DND-41 (cell line): ENCODE results near the gene ZNF32.

Experiments
- ATAC-seq: fragments of 200-7000 bp; cut with Tn5 transposase; 3 replicates; pipeline ENCODE4 v1.9.1; 2021; ENCODE audit warnings: low read depth; ENCODE audit not compliant: insufficient read depth
- DNase-seq: peaks from one replicate; pipeline ENCODE4 v3.0.0-alpha.2; 2020
- H2AFZ ChIP-seq: 2 replicates; pipeline ENCODE4 v1.6.0; 2012; ENCODE audit warnings: low read depth, low read length
- H3K27ac ChIP-seq: 2 replicates; pipeline ENCODE4 v1.5.1; 2012; ENCODE audit warnings: low read length, inconsistent platforms
- H3K27me3 ChIP-seq: fragments of 200-600 bp; sonication (generic); 2 replicates; pipeline ENCODE4 v1.6.0; 2012; ENCODE audit warnings: low read length, mild to moderate bottlenecking, inconsistent platforms; ENCODE audit not compliant: insufficient read depth, poor library complexity
- H3K36me3 ChIP-seq: 2 replicates; pipeline ENCODE4 v1.5.1; 2012; ENCODE audit warnings: low read length, inconsistent platforms; ENCODE audit not compliant: insufficient read depth
- H3K4me1 ChIP-seq: 2 replicates; pipeline ENCODE4 v1.5.1; 2012; ENCODE audit warnings: mild to moderate bottlenecking, low read length; ENCODE audit not compliant: insufficient read depth
- H3K4me2 ChIP-seq: 2 replicates; pipeline ENCODE4 v1.6.0; 2012; ENCODE audit warnings: mild to moderate bottlenecking, moderate library complexity, low read length, inconsistent platforms; ENCODE audit not compliant: insufficient read depth
- H3K4me3 ChIP-seq, 2 experiments: fragments of 200-600 bp in 1 of 2; shearing (Covaris generic) in 1 of 2; 2 replicates each; pipeline ENCODE4 v1.5.1; 2012 to 2016; ENCODE audit warnings: inconsistent platforms in 2 of 2, low read length in 2 of 2, mild to moderate bottlenecking in 2 of 2, low read depth in 1 of 2, moderate library complexity in 1 of 2
- H3K79me2 ChIP-seq: 2 replicates; pipeline ENCODE4 v1.6.0; 2012; ENCODE audit warnings: low read length, inconsistent platforms; ENCODE audit not compliant: insufficient read depth
- H3K9ac ChIP-seq: 2 replicates; pipeline ENCODE4 v1.6.0; 2012; ENCODE audit warnings: low read depth, mild to moderate bottlenecking, inconsistent platforms, low read length, moderate library complexity
- H3K9me3 ChIP-seq: 2 replicates; pipeline ENCODE4 v1.5.1; 2012; ENCODE audit warnings: low read length, moderate library complexity, mild to moderate bottlenecking, inconsistent platforms; ENCODE audit not compliant: insufficient read depth, severe bottlenecking
- H4K20me1 ChIP-seq: 2 replicates; pipeline ENCODE4 v1.6.0; 2012; ENCODE audit warnings: low read length; ENCODE audit not compliant: insufficient read depth
- EZH2 ChIP-seq: IDR thresholded peaks from 3 replicates; pipeline ENCODE4 v1.6.1; 2012; ENCODE audit warnings: borderline replicate concordance, low read depth, mild to moderate bottlenecking, moderate library complexity, low read length, inconsistent platforms; ENCODE audit not compliant: severe bottlenecking
- TF ChIP-seq, protein P1 (sequence below): IDR thresholded peaks from 2 replicates; pipeline ENCODE4 v1.5.1; 2012; ENCODE audit warnings: borderline replicate concordance, low read length, moderate library complexity, mild to moderate bottlenecking; ENCODE audit not compliant: poor library complexity, severe bottlenecking; ENCODE audit errors: extremely low read depth

ZNF32 gene

DNA sequence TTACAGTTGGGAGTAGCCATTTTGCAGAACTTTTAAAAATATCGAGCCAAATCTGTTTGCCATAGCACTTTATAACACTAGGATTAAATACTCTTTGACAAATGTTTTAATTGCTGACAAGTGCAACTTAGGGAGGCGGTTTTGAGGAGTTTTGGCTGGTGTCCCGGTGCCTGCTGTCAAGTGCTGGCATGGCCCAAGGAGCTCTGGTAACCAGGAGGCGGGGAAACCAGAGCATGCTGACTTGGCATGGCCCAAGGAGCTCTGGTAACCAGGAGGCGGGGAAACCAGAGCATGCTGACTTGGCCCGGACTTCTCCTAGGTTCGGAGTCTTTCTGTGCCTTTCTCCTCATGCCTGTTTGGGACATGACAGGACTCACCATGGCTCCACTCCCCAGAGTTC, 30.8 kb upstream of the ZNF32 start:
- Histone ChIP-seq H3K36me3 (no peaks in the 10 kb centered on the region), H3K9ac (no peak overlapping the region), H3K27ac (no peak overlapping the region), H3K9me3 (no peaks in the 10 kb centered on the region), H4K20me1 (no peaks in the 10 kb centered on the region), H3K79me2 (no peaks in the 10 kb centered on the region), H3K4me3 (no peak overlapping the region), H3K4me1 (no peaks in the 10 kb centered on the region), H3K27me3 (peaks cover 8% of the 10 kb centered on the region), H2AFZ (no peak overlapping the region), H3K4me2 (no peak overlapping the region)
- TF ChIP-seq, protein P1, sequence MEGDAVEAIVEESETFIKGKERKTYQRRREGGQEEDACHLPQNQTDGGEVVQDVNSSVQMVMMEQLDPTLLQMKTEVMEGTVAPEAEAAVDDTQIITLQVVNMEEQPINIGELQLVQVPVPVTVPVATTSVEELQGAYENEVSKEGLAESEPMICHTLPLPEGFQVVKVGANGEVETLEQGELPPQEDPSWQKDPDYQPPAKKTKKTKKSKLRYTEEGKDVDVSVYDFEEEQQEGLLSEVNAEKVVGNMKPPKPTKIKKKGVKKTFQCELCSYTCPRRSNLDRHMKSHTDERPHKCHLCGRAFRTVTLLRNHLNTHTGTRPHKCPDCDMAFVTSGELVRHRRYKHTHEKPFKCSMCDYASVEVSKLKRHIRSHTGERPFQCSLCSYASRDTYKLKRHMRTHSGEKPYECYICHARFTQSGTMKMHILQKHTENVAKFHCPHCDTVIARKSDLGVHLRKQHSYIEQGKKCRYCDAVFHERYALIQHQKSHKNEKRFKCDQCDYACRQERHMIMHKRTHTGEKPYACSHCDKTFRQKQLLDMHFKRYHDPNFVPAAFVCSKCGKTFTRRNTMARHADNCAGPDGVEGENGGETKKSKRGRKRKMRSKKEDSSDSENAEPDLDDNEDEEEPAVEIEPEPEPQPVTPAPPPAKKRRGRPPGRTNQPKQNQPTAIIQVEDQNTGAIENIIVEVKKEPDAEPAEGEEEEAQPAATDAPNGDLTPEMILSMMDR, result no peak
- no peak for TF ChIP-seq EZH2
- DNase-seq (no peak), ATAC-seq (no peak)

DNA sequence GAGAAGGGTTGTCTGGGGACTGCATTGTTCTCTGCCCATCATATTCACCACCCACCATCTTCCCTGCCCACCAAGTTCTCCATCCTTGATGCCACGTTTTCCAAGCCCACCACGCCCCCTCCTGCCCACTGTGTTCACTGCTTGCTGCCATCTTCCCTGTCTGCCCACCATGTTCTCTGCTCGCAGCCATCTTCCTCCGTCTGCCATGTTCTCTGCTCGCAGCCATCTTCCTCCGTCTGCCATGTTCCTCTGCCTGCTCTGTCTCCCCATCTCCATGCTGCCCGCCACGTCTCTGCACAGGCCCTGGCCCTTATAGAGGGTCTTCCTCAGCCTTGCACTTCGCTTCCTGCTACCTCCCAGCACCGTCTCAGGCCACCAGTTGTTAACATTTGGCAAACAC, 30.0 kb upstream of the ZNF32 start:
- H3K9ac ChIP-seq, result no peak overlapping the region
- DNase-seq (no peak), ATAC-seq (no peak)
- no peak overlapping the region for H3K27ac ChIP-seq
- H3K79me2 ChIP-seq, result no peaks in the 10 kb centered on the region
- no peak for TF ChIP-seq EZH2
- TF ChIP-seq, protein P1, result no peak
- peaks cover 8% of the 10 kb centered on the region for H3K27me3 ChIP-seq
- no peaks in the 10 kb centered on the region for H3K9me3 ChIP-seq
- no peak overlapping the region for H3K4me3 ChIP-seq
- no peaks in the 10 kb centered on the region for H4K20me1 ChIP-seq
- no peaks in the 10 kb centered on the region for H3K36me3 ChIP-seq
- no peak overlapping the region for H3K4me2 ChIP-seq
- no peaks in the 10 kb centered on the region for H3K4me1 ChIP-seq
- no peak overlapping the region for H2AFZ ChIP-seq

DNA sequence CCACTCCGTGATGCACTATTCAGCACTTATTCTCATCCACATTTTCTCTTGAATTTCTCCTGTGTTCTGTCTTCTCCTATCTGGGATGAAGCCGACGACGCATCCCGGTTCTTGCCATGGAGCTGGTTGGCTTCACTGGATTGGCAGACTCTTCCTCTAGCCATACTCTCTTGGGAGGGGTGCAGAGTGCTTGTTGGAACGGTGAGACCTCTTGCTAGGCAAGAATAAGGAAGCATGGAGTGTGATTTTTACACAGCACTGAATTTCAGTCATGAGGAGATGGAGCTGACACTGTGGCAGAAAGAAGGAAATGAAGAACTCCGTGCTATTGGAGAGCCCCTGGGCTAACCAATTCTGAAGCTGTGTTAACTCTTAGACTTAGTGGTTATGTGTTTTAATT, 28.2 kb upstream of the ZNF32 start:
- no peak overlapping the region for H2AFZ ChIP-seq
- TF ChIP-seq, protein P1, result no peak
- no peak for DNase-seq
- no peak for ATAC-seq
- no peak overlapping the region for H3K4me2 ChIP-seq
- no peaks in the 10 kb centered on the region for H3K79me2 ChIP-seq
- H3K27ac ChIP-seq, result no peak overlapping the region
- H3K9me3 ChIP-seq, result no peaks in the 10 kb centered on the region
- H3K27me3 ChIP-seq, result peaks cover 3% of the 10 kb centered on the region
- H3K4me1 ChIP-seq, result no peaks in the 10 kb centered on the region
- H4K20me1 ChIP-seq, result no peaks in the 10 kb centered on the region
- H3K36me3 ChIP-seq, result no peaks in the 10 kb centered on the region
- no peak overlapping the region for H3K4me3 ChIP-seq
- no peak overlapping the region for H3K9ac ChIP-seq

DNA sequence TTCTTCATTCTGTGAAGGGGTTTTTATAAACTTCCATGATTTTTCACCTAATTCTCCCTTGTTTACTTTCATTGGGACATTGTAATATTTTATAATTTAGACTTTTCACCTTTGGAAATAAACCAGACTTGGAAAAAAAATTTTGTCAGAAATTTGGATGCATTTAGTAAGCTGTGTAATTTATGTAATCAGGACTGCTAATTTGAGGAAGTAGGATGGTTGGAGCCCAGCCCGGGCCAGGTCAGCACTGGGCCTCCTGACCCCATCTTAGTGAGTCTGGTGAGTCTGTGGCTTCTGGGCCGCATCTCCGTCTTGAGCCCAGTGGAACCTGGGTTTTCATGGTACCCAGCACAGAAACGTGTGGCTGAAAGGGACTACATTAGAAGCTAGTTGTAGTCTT, 27.6 kb upstream of the ZNF32 start:
- Histone ChIP-seq H3K36me3 (no peaks in the 10 kb centered on the region), H3K4me1 (no peaks in the 10 kb centered on the region), H2AFZ (no peak overlapping the region), H3K9me3 (no peaks in the 10 kb centered on the region), H3K79me2 (no peaks in the 10 kb centered on the region), H3K9ac (no peak overlapping the region), H3K4me3 (no peak overlapping the region), H3K4me2 (no peak overlapping the region), H3K27ac (no peak overlapping the region), H3K27me3 (peaks cover 5% of the 10 kb centered on the region), H4K20me1 (no peaks in the 10 kb centered on the region)
- TF ChIP-seq, protein P1, result no peak
- no peak for TF ChIP-seq EZH2
- ATAC-seq (no peak), DNase-seq (no peak)
